ENCODE results near the gene CMAS. TPM values are rescaled to one million over a fixed set of nuclear protein-coding genes. Genes with fewer than 3 reads are reported as not detected.

The CMAS gene
- 26.2 and 39.9 TPM in 2 replicates for total RNA-seq

DNA sequence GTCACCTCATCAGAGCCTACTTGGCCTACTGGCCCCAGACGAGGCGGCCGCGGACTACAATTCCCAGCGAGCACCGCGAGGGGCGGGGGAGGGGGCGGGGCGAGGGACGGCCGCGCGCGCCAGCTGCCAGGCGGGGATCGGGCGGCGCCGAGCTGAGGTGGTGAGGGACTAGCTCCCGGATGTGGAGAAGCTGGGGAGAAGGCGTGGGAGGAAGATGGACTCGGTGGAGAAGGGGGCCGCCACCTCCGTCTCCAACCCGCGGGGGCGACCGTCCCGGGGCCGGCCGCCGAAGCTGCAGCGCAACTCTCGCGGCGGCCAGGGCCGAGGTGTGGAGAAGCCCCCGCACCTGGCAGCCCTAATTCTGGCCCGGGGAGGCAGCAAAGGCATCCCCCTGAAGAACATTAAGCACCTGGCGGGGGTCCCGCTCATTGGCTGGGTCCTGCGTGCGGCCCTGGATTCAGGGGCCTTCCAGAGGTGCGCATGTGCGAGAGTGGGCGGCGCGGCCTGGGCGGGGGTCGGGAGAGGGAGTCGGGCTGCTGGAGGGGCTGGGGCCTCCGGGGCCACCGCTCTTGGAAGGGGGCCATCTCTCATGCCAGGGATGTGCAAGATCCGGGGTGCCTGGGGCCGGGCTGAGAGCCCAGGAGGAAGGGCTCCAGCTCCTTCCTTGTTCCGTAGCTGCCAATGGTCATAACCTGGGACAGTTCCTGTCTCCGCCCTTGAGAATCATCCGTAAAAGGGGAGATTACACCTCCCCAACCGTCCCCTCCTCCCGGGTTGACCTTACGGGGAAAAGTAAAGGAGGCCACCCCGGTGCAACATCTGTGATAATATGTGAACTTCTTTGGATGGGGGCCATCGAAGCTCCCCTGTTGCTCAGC lies at the start of gene CMAS:
TSS of gene CMAS (plus strand) at position 129 of the 878 bp plus-strand sequence. CDS start at position 215, 86 bp downstream.

Other genes with a start within 250 kb of the CMAS start
- 14.0 and 51.0 TPM in 2 replicates for gene ABCC9, start 104.8 kb upstream of the CMAS start, total RNA-seq

All from regular cardiac myocyte (primary cell).